CD4-positive, alpha-beta T cell treated with Interleukin-15 for 4 hours (primary cell): ENCODE data around the gene GCN1.

Experiments
- DNase-seq: peaks from one replicate; pipeline ENCODE4 v3.0.0-alpha.2; 2020; ENCODE audit warnings: low spot score

Gene GCN1

GRCh38 chr12:120228291-120229070, 34.0 kb upstream of the GCN1 start:
- DNase-seq: peak; percentile 87

GRCh38 chr12:120228041-120228290, 33.5 kb upstream of the GCN1 start:
- no peak for DNase-seq

GRCh38 chr12:120227233-120228040, 32.9 kb upstream of the GCN1 start:
- no peak for DNase-seq

- no peak for DNase-seq
These were observed 31.5 kb upstream of the GCN1 start for GRCh38 chr12:120225852-120226640.

GRCh38 chr12:120225200-120225558, 30.7 kb upstream of the GCN1 start:
- DNase-seq: no peak

GRCh38 chr12:120224304-120225199, 30.0 kb upstream of the GCN1 start:
- DNase-seq: no peak

- no peak for DNase-seq
These were observed 29.2 kb upstream of the GCN1 start for GRCh38 chr12:120223458-120224303.

- DNase-seq: no peak
These were observed 27.8 kb upstream of the GCN1 start for GRCh38 chr12:120222288-120222832.

- DNase-seq: no peak
These were observed 27.0 kb upstream of the GCN1 start for GRCh38 chr12:120221576-120221900.

GRCh38 chr12:120220838-120221575, 26.5 kb upstream of the GCN1 start:
- no peak for DNase-seq

- DNase-seq: no peak
These were observed 24.4 kb upstream of the GCN1 start for GRCh38 chr12:120218680-120219606.

GRCh38 chr12:120216742-120217605, 22.5 kb upstream of the GCN1 start:
- no peak for DNase-seq

- DNase-seq: no peak
These were observed 21.5 kb upstream of the GCN1 start for GRCh38 chr12:120215766-120216735.

- DNase-seq: no peak
These were observed 20.8 kb upstream of the GCN1 start for GRCh38 chr12:120215357-120215735.

- DNase-seq: no peak
These were observed 20.3 kb upstream of the GCN1 start for GRCh38 chr12:120214626-120215356.

- DNase-seq: no peak
These were observed 19.2 kb upstream of the GCN1 start for GRCh38 chr12:120213758-120214157.
